ENCODE results near the gene SMOC2. TPM values are rescaled to one million over a fixed set of nuclear protein-coding genes. Genes with fewer than 3 reads are reported as not detected.
"Not testable (repeated sequence)": the region's sequence is repeated elsewhere in the genome, so short reads cannot be mapped to it uniquely, and the experiment has no call there.

The SMOC2 gene
- total RNA-seq, 1 donor, result not detected

DNA sequence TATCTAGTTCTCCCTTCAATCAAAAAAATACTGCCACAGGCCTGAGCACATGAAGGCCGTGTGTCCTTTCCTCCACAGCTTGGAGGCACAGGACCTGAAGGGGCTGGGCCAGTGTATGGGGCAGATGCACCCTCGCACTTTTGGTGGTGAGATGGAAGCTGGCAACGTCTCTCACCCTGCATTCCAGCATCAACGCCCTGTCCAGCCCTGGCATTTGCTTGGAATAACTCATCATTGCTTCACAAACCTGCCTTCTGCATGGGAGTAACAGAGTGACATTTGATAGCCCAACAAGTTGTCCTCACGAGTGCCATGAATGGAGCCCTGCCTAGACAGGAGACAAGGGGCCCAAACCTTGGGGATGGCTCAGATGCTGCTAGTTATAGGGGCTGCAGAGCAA is 257.9 kb downstream of the SMOC2 start:
- DNase-seq (ENCODE audit: low read depth), result no peak
- H3K4me3 ChIP-seq (ENCODE audit: low read depth, low read length), result no peak overlapping the region
- TF ChIP-seq, protein P1, sequence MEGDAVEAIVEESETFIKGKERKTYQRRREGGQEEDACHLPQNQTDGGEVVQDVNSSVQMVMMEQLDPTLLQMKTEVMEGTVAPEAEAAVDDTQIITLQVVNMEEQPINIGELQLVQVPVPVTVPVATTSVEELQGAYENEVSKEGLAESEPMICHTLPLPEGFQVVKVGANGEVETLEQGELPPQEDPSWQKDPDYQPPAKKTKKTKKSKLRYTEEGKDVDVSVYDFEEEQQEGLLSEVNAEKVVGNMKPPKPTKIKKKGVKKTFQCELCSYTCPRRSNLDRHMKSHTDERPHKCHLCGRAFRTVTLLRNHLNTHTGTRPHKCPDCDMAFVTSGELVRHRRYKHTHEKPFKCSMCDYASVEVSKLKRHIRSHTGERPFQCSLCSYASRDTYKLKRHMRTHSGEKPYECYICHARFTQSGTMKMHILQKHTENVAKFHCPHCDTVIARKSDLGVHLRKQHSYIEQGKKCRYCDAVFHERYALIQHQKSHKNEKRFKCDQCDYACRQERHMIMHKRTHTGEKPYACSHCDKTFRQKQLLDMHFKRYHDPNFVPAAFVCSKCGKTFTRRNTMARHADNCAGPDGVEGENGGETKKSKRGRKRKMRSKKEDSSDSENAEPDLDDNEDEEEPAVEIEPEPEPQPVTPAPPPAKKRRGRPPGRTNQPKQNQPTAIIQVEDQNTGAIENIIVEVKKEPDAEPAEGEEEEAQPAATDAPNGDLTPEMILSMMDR (IDR thresholded peaks at IDR 0.05; ENCODE audit: insufficient read depth, low read depth, low read length), result no peak

DNA sequence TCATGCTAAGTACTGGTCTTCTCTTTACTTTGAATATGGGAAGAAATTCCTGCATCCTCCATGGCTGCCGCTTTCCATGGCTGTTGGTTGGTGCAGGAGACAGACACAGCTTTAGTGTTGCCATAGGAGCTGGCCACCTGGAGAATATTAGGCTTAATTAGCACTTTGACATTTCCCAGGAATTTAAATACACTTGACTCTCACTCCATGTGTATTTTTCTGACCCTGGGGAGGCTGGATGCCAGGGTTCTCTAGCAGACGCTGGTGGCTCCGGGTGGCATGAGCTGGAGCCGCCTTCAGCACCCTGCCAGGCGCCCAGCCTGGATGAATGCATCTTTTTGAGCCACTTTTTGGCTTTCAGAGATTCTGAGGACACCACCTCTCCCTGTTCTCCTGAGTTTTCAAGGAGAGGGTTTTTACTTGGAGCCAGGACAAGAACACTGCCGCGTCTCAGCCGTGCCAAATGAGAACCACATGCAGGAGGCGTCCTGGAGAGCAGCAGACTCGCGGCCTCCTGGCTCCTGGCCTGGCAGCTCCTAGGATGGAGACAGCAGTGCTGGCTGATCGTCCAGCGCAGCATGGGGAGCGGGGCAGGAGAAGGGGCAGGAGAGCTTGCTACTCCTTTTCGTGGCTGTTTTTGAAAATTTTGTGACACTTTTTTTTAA is 258.8 kb downstream of the SMOC2 start:
- TF ChIP-seq, protein P1 (IDR thresholded peaks at IDR 0.05; ENCODE audit: insufficient read depth, low read depth, low read length), result no peak
- no peak for DNase-seq (ENCODE audit: low read depth)
- H3K4me3 ChIP-seq (ENCODE audit: low read depth, low read length), result no peak overlapping the region

DNA sequence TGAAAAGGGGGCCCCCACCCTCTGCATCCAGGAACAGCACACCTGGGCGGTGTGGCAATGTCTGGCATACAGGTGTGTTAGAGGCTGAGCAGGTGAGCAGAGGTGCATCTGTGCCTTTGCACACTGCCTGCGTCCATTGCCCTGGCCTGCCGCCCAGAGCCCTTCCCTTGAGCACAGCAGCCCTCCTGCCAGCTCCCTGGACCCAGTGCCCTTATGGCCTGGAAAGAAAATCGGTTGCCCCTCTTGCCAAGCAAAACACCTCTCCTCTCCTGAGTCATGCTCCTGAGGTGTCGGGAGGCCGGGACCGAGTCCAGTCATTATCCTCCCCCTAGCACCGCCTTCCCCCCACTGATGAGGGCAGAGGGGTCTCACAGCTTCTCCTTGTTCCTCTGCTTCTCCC is 259.9 kb downstream of the SMOC2 start:
- no peak overlapping the region for H3K4me3 ChIP-seq (ENCODE audit: low read depth, low read length)
- no peak for DNase-seq (ENCODE audit: low read depth)
- TF ChIP-seq, protein P1 (IDR thresholded peaks at IDR 0.05; ENCODE audit: insufficient read depth, low read depth, low read length), result no peak

DNA sequence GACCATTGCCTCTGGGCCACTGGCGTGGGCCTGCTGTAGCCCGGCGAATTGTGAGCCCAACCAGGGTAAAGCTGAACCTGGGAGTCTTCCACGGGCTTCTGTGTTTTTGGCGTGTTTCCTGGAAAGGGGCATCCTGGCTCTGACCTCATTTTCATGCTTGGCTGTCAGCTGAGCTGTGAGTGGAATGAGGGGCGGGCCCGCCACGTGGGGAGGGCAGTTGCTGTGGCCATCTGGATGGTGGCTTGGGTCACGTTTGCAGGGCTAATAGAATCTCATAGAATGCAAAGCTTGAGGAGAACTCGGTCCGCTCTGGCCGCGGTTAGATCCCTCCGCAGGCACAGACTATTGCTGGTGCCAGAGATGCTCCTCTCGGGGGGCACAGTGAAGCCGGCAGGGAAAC is 263.0 kb downstream of the SMOC2 start:
- TF ChIP-seq, protein P1 (IDR thresholded peaks at IDR 0.05; ENCODE audit: insufficient read depth, low read depth, low read length), result no peak
- no peak for DNase-seq (ENCODE audit: low read depth)
- H3K4me3 ChIP-seq (ENCODE audit: low read depth, low read length), result no peak overlapping the region

DNA sequence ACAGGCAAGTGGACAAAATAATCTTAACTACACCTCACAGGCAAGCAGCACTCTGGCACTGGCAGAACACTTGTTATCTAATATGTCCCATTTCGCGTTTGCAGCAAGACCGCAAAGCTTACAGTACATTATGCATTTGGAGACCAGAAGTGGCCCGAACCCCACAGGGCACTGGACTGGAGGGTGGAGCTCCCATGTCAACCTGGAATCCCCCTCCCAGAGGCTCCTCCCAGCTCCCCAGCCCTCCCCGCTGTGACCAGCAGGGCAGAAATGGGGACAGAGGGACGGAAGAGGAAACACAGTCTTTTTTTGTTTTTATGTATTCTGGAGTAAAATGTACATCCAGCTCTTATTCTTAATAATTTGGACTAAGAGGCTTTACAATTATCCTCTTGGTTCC is 263.7 kb downstream of the SMOC2 start:
- DNase-seq (ENCODE audit: low read depth), result no peak
- H3K4me3 ChIP-seq (ENCODE audit: low read depth, low read length), result no peak overlapping the region
- TF ChIP-seq, protein P1 (IDR thresholded peaks at IDR 0.05; ENCODE audit: insufficient read depth, low read depth, low read length), result no peak

DNA sequence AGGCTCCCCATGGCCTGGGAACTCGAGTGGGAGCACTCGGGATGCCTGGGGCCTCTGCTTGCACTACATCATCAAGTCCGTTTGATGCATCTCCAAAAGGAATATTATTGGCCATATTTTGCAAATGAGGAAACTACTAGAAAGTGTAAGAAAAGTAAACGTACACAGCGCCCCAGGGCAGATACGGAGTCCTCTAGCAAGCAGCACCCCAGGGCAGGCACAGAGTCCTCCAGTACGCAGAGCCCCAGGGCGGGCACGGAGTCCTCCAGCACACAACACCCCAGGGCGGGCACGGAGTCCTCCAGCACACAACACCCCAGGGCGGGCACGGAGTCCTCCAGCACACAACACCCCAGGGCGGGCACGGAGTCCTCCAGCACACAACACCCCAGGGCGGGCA is 264.3 kb downstream of the SMOC2 start:
- not testable (repeated sequence) for H3K4me3 ChIP-seq (ENCODE audit: low read depth, low read length); DNase-seq (ENCODE audit: low read depth)

DNA sequence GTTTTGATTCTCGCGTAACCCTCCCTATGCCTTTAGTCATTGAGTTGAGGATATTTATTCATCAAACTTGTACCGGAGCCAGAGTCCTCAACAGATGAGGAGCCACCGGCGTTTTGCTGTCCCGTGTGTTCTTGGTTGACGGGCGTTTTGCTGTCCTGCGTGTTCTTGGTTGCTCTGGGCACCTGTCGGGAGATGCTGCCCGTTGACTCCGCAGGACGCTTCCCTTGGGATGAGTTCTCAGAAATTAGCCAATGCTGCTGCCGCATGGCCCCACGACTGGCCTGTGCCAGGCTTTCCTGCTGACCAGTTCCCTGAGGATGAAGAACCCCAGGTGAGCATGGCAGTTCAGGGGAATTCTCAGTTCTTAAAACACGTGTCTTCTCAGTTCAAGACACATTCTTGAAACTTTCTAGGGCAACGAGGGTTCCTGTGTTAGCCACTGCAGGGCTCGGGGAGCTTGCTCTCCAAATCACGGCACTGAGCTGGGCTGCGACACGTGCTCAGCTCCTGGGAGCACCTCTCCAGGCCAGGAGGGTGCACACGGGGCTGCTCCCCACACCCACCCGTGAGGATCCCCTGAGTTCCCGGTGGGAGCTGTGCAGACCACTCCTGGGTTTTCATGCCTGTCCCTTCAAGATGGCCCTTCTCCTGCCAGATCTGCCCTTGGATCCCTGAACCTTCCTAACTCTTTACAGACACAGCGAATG is 265.6 kb downstream of the SMOC2 start:
- DNase-seq (ENCODE audit: low read depth), result no peak
- TF ChIP-seq, protein P1 (IDR thresholded peaks at IDR 0.05; ENCODE audit: insufficient read depth, low read depth, low read length), result no peak

More for the DNA sequence above, 265.6 kb downstream of the SMOC2 start:
- no peak overlapping the region for H3K4me3 ChIP-seq (ENCODE audit: low read depth, low read length)

All from fibroblast of villous mesenchyme (primary cell).